Measurements from ENCODE around the gene NADK2.
A peak's percentile ranks its signal among the peaks of the same experiment; 100 is the strongest.
"Not testable (repeated sequence)": the region's sequence is repeated elsewhere in the genome, so short reads cannot be mapped to it uniquely, and the experiment has no call there.

Gene NADK2, protein sequence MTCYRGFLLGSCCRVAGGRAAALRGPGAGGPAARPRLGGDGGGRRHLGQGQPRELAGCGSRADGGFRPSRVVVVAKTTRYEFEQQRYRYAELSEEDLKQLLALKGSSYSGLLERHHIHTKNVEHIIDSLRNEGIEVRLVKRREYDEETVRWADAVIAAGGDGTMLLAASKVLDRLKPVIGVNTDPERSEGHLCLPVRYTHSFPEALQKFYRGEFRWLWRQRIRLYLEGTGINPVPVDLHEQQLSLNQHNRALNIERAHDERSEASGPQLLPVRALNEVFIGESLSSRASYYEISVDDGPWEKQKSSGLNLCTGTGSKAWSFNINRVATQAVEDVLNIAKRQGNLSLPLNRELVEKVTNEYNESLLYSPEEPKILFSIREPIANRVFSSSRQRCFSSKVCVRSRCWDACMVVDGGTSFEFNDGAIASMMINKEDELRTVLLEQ

DNA sequence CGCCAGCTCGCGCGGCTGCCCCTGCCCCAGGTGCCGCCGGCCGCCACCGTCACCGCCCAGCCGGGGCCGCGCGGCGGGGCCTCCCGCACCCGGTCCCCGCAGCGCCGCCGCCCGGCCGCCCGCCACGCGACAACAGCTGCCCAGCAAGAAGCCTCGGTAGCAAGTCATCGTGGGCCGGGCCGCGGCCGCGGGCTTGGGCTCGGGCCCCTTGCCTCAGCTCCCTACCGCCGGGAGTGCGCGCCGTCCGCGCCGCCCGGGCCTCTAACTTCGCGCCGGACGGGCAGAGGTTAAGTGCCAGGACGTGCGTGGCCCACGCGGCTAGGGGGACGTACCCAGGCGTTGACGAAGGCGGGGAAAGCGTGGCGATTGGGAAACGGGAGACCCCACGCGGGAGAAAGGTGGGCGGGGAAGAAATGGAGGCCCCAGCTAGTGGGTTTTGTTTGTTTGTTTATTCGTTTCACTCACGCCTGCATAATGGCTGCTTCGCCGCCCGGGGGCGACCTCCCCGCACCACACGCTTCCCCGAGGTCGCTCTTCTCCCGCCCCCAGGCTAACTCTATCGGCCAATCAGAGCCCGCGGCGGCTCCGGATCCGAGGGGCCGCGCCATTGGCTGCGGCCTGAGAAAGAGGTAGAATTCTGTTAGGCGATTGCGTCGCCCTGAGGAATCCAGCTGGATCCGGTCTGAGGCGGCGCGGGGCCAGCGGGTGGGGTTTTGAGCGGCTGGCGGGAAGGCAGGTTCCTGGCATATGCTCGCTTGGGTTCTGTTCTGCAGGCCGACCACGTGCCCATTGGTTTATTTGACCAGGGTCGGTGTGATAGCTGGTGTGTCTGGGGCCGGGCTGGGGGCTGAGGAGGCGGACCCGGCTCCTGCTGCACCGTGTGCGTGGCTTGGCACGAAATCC is at the start of gene NADK2:
TSS of gene NADK2 (minus strand) at position 295 of the 903 bp plus-strand sequence. CDS start at position 168, 127 bp downstream.
- peak; percentile 83 to 89 (median 88) for DNase-seq (ENCODE audit: low read depth in 2 of 3, low spot score in 1 of 3)

DNA sequence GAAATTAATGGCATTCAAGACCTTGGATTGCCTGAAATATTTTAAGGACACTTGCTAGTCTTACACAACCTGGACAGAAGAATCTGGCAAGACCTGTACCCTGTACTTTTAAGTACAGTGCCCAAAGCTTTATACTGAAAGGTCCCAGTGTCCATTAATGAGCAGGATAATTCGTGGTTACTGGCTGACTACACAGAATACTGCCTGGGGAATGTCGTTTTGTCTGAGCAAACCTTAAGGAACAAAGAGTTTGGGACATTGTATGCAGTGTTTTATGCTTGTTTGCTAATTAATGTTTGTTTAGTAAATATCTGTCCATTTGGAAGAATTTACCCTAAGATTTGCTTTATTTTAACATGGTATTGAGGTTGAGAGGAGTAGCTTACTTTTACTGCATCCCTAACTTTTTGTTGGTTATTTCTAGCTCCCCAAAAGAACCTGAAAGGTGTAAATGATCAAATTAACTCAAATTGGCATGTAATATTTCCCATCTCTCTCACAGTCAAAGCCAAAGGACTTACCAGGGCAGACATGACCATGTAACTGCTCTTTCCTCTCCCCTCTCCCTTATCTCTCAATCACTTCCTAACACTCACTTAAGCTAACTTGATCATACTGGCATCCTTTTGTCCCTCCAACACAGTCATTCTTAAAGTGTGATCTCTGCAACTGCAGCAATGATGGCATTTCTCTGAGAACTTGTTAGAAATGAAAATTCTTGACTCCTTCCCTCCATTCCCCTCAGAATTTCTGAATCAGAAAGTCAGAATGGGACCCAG is 44.3 kb upstream of the NADK2 start:
- DNase-seq (ENCODE audit: low read depth in 2 of 3, low spot score in 1 of 3): no peak

DNA sequence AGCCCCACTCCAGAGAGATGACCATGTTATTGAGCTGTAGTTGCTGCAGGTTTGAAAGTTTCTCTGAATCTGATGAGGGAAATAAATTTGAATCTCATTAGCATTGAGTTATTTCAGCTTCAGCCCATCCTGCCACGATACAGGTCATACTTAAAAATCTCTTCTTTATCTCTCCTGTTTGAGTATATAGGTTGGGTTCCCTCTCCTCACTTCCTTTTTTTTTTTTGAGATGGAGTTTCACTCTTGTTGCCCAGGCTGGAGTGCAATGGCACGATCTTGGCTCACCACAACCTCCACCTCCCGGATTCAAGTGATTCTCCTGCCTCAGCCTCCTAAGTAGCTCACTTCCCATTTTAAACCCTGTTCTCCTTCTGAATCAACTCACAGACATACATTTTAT is 42.0 kb upstream of the NADK2 start:
- not testable (repeated sequence) for DNase-seq (ENCODE audit: low read depth in 2 of 3, low spot score in 1 of 3)

DNA sequence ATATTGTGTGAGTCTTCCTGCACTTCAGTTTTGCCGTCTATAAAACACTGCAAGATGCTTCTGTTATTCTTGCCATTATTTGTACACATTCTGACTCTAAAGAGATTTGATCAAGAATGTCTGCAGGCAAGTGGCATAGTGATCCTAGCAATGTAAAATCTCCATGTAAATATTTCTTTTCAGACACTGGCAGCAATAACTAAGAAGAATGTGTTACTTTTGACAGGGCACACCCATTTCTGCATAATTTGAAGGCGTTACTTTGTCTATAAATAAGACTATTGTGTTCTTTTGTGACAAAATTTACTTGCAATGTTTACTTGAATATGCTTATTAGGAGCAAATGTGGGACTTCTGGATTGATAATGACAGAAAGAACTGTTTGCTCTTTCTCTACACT is 39.9 kb upstream of the NADK2 start:
- no peak for DNase-seq (ENCODE audit: low read depth in 2 of 3, low spot score in 1 of 3)

DNA sequence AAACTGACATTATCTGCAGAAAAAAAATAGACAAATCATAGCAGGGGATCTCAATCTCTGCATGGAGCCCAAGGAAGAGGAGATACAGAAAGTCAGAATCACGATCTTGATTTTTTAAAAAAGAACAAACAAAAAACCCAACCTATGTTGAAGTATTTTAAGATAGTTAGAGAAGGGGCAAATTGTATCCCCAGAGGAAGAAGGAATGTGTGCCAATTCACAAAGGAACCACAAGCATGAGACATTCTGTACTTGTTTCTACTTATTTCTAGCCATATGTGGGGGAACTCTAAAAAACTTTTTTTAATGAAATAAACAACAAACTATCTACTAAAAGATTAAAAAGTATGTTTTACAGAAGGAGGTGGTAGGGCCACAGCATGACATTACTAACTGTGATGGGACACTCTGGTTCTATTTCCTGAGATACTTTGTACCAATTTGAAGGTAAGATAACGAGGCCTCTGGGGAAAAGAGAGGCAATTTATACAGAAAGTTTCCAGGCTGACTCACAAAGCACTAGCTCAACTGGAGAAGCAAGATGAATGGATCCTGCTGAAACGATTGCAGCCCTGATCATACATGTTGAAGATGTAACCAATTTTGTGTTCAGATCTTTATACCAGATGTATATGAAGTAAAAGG is 37.5 kb upstream of the NADK2 start:
- no peak for DNase-seq (ENCODE audit: low read depth in 2 of 3, low spot score in 1 of 3)

DNA sequence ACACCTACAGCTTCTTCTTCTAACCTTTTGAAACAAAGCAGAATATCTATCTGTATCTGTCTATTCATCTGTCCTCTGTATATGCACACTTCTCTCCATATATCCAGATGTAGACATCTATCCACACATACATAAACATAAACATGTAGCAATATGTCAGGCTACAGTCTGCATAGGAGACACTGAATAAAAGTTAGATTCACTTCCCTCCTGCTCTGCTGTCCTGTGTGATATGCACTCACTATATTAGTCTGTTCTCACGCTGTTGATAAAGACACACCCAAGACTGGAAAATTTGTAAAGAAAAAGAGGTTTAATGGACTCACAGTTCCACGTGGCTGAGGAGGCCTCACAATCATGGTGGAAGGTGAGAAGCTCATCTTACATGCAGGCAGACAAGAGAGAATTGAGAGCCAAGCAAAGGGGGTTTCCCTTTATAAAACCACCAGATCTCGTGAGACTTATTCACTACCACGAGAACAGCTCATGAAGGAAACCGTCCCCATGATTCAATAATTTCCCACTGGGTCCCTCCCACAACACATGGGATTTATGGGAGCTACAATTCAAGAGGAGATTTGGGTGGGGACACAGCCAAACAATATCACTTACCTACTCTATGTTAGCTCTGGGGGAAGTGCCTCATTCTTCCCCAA is 35.9 kb upstream of the NADK2 start:
- DNase-seq (ENCODE audit: low read depth in 2 of 3, low spot score in 1 of 3): no peak

DNA sequence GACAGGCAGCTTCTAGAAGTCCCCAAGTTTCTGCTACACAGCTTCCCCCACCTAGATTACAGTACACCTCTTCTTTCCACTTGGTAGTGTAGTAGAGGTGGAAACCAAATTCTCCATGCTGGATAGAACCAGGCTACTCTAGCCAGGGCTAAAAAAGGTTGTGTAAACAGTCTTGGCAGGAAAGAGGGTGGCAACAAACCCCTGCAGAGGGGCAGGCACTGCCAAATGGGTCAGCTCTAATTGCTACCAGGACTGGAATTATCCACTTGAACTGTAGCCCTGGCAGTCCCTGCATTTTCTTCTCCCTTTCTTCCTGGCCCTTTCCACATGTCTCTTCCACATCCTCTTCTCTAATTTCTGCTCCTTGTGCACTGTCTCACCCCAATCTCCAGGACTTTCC is 35.1 kb upstream of the NADK2 start:
- no peak for DNase-seq (ENCODE audit: low read depth in 2 of 3, low spot score in 1 of 3)

DNA sequence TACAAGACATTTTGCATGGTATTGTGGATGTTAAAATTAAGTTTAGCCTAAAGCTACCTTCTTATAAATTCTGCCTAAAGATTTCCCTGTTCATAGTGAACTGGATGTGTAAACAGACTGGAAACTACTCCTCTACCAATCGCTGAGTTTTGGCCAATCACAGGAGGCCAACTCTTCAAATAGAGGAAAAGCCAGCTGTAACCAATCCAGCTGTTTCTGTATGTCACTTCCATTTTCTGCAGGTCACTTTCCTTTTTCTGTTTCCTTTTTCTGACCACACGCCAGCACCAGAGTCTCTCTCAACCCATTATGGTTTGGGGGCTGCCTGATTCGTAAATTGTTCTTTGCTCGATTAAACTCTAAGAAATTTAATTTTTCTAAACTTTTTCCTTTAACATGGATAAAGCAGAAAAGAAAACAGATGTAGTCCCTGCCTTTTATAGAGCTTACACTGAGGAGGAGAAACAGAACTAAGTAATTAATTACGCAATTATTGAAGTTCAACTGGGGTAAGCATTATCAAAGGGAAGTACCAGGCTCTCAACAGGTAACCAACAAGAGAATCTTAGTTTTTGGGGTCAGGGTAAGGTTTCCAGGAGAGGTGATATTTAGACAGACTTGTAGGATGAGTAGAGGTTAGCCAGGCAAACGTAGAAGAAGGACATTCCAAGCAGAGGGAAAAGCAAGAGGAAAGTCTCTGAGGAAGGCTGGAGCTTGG is 32.2 kb upstream of the NADK2 start:
- no peak for DNase-seq (ENCODE audit: low read depth in 2 of 3, low spot score in 1 of 3)

DNA sequence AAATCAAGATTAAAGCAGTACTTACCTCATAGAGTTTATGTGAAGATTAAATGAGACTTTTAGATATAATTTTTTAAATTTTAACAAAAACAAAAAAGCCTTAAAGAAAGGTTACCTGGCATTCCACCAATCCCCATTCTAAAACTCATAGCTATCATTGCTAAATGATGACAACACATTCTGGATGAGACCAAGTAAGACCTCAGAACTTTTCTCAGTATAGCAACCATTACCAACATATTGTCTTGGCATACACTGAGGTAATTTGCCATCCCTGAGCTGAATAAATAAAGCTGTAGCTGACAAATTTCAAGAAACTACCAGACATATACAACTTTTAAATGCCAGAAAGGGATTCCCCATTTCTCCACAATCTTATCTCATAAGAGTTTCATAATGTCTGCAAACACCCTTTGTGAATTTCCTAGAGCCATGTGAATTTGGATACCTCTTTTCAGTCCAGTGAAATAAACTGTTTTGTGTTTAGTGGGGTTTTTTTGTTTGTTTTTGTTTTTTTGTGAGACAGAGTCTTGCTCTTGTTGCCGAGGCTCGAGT is 30.5 kb upstream of the NADK2 start:
- no peak for DNase-seq (ENCODE audit: low read depth in 2 of 3, low spot score in 1 of 3)

DNA sequence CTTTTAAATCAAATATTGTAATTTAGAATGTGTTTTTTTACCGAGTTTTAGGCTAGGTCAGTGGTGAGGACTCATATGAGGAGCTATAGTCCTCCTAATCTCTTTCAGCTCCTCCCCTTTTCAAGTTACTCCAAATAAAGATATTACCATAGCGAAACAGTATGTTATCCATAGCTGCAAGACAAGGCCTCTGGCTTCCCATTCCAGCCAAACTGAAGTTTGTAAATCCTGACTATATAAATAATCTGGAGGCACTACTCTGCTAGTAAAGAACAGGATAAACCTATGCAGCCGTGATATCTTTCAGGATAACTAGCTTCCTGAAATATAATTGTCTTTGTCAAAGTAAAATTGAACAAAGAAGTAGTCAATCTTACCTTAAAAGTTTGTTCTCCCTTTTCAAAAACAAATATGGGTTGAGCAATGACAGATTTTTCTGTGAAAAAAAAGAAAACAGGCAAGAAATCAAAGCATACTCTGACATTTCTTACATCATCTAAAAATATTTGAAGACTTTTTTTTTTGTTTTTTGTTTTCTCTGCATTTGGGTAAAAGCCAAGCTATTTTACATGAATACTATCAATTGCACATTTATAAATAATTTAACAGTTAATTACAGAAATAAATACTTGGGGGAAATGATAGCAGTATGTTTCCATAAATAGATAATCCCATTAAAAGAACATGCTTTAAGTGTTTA is 29.3 kb upstream of the NADK2 start:
- no peak for DNase-seq (ENCODE audit: low read depth in 2 of 3, low spot score in 1 of 3)

DNA sequence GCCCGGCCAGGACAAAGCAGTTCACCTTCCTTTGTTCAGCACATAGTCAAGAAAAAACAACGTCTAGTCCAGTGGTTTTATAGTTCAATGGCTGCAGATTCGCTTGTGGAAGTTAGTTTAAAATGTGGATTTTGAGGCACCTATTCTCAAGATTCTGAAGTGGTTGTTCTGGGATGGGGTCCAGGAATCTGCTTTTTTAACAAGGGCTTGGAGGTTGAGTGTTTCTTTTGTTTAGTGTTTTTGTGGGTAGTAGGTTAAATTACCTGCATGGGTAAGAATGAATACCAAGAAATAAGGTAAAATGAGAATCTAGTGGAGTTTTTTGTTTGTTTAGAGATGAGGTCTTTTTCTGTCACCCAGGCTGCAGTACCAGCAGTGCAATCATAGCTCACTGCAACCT is 28.4 kb upstream of the NADK2 start:
- no peak for DNase-seq (ENCODE audit: low read depth in 2 of 3, low spot score in 1 of 3)

DNA sequence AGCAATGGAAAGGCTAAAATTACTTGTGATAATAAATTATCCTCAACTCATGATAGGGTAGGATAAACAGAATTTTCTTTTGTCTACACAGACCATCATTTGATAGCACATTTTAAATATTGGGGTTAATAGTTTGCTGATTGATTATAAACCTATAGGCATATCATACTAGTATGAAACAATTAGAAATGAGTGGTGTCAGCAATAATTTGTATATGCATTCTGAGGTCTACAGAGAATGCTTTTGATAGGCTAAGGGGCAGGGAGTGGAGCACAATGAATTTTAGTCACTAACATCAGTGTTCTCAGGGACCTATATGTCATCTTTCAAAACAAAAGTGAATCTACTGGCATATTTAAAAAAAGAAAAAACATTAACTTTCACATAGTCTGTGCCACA is 27.8 kb upstream of the NADK2 start:
- DNase-seq (ENCODE audit: low read depth in 2 of 3, low spot score in 1 of 3): no peak

DNA sequence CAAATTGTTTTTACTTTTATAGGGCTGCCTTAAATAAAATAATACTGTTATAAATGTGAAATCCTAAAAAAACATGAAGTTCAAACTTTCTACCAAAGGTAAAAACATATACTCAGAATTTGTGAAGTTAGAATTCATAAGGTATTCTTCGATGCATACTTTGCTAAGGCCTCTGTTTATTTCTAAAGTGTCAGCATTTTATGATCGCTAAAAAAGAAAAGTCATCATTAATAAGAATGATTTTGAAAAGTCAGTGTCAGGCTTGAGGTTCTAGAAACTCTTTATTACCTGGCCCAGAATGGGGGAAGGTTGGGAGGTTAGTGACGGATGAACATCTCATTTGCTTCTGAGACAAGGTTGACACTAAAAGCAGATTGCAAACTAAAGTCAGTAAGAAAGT is 26.2 kb upstream of the NADK2 start:
- DNase-seq (ENCODE audit: low read depth in 2 of 3, low spot score in 1 of 3): no peak

DNA sequence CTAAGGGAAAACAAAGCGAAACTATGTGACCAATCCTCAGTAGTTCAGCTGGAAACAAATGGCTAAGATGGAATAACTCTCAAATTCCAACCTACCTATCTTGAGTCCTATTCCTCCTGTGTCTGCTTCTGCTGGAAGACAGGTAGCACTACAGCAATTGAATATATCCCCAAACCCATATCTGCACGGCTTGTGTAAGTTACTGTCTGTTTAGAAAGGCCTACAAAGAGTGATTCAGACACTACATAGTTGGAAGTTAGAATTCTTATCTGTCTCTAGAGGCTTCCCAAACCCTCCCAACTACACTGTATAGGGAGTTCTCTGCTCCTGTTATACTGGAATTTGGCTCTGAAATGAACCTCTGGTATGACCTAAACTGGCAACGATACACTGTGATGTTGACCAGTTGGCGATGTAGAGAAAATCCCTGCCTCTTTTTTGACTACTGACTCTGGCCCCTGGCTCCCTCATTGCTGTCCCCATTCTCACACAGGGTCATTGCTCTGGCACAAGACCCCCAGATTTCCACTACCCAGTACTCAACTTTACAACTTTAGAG is 22.6 kb upstream of the NADK2 start:
- no peak for DNase-seq (ENCODE audit: low read depth in 2 of 3, low spot score in 1 of 3)

DNA sequence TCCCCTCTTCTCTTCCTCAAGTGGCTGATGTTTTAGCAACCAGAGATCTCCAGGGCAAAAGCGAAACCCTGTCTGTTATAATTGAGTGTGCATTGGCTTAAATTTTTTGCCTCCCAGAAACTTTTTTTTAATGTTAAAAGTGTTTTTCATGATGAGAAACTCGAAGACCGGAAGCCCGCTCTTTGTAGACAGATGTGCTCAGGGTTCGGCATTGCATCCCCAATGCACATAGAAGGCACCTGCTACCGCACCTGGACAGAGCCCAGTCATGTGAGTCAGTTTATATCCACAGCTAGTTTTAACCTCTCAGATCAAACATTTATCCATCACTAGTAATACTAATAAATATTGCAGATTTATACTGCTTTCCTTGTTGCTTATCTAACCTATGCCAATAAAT is 19.5 kb upstream of the NADK2 start:
- DNase-seq (ENCODE audit: low read depth in 2 of 3, low spot score in 1 of 3): no peak

DNA sequence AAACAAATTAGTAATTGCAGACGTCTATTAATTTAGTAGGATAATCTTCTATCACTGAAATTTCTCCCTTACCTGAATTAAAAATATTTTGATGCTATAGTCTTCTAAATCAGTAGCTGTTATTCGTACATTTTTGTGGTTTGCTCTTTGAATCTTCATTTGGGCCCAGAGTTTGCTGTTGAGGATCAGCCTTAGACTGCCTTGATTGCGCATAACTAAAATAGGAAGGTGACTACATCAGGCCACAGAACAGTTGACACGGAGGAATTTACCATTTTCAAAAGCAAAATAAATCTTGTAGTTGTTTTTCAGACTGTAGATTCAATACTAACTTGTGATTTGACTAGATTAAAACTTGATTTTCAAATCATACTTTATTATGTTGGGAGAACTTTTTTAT is 11.8 kb upstream of the NADK2 start:
- no peak for DNase-seq (ENCODE audit: low read depth in 2 of 3, low spot score in 1 of 3)

DNA sequence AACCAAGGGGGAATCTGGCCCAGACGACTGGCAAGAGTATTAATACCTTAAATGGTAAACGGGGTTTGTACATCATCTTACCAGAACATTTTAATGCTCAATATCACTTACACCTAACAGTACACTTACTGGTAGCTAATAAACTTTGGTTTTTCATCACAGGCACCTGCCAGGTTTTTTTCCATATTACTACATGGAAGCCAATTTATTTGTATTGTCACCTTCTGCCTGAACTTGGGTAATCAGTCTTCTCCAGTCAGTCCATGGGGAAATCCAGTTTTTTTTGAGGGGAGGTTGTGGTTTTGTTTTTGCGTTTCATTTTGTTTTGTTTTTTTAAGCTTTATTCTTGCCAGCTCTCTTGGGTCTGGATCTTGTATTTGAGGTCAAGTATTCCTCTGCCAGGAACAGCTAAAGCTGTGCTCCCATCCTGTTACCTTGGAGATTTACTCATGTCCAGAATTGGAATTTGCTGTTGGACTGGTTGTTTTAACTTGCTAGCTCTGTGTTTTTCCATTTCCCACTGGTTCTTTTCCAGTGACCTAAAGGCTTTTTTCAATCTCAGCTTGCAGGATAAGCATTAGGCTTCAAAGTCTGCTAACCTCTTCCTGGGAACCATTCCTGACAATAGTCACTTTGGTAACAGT is 11.1 kb upstream of the NADK2 start:
- DNase-seq (ENCODE audit: low read depth in 2 of 3, low spot score in 1 of 3): no peak

DNA sequence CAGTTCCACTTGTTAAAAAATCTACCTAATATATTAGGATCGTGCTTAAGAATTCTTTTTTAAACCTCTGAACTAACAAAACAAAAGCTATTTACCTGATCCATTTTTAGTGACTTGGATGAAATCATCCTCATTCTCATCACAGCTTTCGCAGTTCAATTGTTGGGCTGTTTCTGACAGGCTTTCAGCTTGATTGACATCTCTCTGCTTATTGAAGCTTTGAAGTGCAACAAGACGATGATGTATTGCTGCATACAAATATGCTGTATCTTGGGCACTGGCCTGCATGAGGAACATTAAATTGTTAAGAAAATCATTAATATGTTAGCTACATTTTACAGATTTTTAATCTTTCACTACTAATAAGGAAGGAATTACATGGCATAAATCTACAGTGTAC is 9.5 kb upstream of the NADK2 start:
- DNase-seq (ENCODE audit: low read depth in 2 of 3, low spot score in 1 of 3): no peak
